ENCODE data around the gene TDP2. TPM values are rescaled to one million over a fixed set of nuclear protein-coding genes. Genes with fewer than 3 reads are reported as not detected.

Gene TDP2
- total RNA-seq, 4 donors from 2014 or later, result 32.4 to 40.2 (median 36.3) TPM

DNA sequence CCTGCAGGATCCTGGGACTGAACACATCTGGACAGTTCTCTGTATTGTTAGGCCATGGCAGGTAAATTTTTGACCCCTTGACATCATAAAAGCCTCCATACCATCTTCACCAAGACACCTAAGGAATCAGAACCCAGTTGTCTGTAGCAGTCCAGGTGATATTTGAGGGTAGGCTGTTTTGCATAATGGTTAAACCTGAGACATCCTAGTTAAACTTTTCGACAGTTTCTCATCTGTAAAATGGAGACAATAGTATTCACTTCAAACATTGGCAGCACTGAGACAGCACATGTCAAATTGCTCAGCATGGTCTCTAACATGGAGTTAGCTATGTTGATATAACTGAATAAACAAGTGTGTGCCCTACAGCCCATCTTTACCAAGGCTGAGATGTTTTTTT is 27.5 kb upstream of the TDP2 start:
- H3K4me3 ChIP-seq, result no peak overlapping the region
- H3K27me3 ChIP-seq, result no peaks in the 10 kb centered on the region
- H3K36me3 ChIP-seq, result no peaks in the 10 kb centered on the region
- TF ChIP-seq, protein P1, sequence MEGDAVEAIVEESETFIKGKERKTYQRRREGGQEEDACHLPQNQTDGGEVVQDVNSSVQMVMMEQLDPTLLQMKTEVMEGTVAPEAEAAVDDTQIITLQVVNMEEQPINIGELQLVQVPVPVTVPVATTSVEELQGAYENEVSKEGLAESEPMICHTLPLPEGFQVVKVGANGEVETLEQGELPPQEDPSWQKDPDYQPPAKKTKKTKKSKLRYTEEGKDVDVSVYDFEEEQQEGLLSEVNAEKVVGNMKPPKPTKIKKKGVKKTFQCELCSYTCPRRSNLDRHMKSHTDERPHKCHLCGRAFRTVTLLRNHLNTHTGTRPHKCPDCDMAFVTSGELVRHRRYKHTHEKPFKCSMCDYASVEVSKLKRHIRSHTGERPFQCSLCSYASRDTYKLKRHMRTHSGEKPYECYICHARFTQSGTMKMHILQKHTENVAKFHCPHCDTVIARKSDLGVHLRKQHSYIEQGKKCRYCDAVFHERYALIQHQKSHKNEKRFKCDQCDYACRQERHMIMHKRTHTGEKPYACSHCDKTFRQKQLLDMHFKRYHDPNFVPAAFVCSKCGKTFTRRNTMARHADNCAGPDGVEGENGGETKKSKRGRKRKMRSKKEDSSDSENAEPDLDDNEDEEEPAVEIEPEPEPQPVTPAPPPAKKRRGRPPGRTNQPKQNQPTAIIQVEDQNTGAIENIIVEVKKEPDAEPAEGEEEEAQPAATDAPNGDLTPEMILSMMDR (IDR thresholded peaks at IDR 0.05), result no peak
- no peak for TF ChIP-seq POLR2A (IDR thresholded peaks at IDR 0.05)
- no peak overlapping the region for H3K27ac ChIP-seq
- no peaks in the 10 kb centered on the region for H3K4me1 ChIP-seq
- no peak for DNase-seq
- intact Hi-C loops (cut with DNase I; ENCODE audit: low total_unique reads), result loop anchor here (5.0 kb wide), 1 partner anchor 107 kb away; no protein-coding TSS in a partner anchor
- no peaks in the 10 kb centered on the region for H3K9me3 ChIP-seq

DNA sequence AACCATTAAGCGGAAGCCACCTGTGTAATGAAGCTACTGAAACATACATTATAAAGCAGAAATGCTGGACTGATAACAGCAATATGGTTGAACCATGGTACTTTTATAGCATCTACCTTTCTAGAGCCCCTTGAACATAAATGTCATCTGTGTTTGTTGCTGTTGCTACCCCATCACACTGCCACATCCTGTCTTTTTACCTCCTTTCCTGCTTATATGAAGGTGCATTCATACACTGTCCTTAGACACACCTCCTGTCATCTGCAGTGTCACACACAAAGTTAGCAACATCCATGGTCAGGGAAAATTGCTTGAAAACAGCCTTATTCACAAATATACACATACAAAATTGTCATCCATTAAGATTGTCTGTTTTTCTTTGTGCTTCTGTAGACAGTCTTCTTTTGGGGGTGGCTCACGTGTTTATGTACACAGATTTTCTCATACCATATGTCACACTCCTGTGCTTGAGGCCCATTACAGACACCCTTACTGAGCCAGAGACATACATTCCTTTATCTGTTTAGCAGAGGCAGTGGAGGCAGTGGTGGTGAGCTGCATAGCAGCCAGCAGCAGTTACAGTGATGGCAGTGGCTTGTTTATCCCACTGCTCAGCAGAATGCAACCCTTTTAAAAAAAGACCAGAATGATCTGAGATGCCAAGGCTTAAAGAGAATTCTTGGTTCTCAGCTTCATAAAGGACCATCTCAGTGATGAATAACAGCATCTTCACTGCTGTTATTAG is 26.3 kb upstream of the TDP2 start:
- H3K27ac ChIP-seq, result no peak overlapping the region
- H3K36me3 ChIP-seq, result no peaks in the 10 kb centered on the region
- intact Hi-C loops (cut with DNase I; ENCODE audit: low total_unique reads), result loop anchor here (5.0 kb wide), 1 partner anchor 106 kb away; no protein-coding TSS in a partner anchor
- TF ChIP-seq, protein P1 (IDR thresholded peaks at IDR 0.05), result no peak
- no peak for TF ChIP-seq POLR2A (IDR thresholded peaks at IDR 0.05)
- no peak for DNase-seq
- H3K4me3 ChIP-seq, result no peak overlapping the region
- H3K4me1 ChIP-seq, result no peaks in the 10 kb centered on the region
- H3K9me3 ChIP-seq, result no peaks in the 10 kb centered on the region
- H3K27me3 ChIP-seq, result no peaks in the 10 kb centered on the region

DNA sequence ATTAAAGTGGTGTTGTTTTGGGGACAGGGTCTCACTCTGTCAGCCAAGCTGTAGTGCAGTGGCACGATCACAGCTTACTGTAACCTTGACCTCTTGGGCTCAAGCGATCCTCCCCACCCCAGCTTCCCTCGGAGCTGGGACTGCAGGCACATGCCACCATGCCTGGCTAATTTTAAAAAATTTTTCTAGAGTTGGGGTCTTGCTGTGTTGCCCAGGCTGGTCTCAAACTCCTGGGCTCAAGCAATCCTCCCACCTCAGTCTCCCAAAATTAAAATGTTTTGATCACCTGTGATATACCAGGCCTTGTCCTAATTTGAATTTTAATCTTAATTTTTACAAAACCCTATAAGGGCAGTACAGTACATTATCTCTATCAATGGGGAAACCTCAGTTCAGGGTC is 25.7 kb upstream of the TDP2 start:
- H3K4me1 ChIP-seq, result no peaks in the 10 kb centered on the region
- H3K27ac ChIP-seq, result no peak overlapping the region
- intact Hi-C loops (cut with DNase I; ENCODE audit: low total_unique reads), result loop anchor here (5.0 kb wide), 1 partner anchor 105 kb away; no protein-coding TSS in a partner anchor
- no peaks in the 10 kb centered on the region for H3K9me3 ChIP-seq
- no peaks in the 10 kb centered on the region for H3K27me3 ChIP-seq
- no peak for TF ChIP-seq POLR2A (IDR thresholded peaks at IDR 0.05)
- TF ChIP-seq, protein P1 (IDR thresholded peaks at IDR 0.05), result no peak
- no peak overlapping the region for H3K4me3 ChIP-seq
- DNase-seq, result no peak
- no peaks in the 10 kb centered on the region for H3K36me3 ChIP-seq

- Histone ChIP-seq H3K27me3 (no peaks in the 10 kb centered on the region), H3K9me3 (no peaks in the 10 kb centered on the region), H3K27ac (no peak overlapping the region), H3K36me3 (no peaks in the 10 kb centered on the region), H3K4me1 (no peaks in the 10 kb centered on the region), H3K4me3 (no peak overlapping the region)
- no peak for DNase-seq
- TF ChIP-seq POLR2A (IDR thresholded peaks at IDR 0.05), result no peak
- TF ChIP-seq, protein P1 (IDR thresholded peaks at IDR 0.05), result no peak
- intact Hi-C loops (cut with DNase I; ENCODE audit: low total_unique reads), result loop anchor here (5.0 kb wide), 1 partner anchor 105 kb away; no protein-coding TSS in a partner anchor
These were observed 25.3 kb upstream of the TDP2 start for GRCh38 chr6:24692003-24692402.

GRCh38 chr6:24691550-24691949 is 24.9 kb upstream of the TDP2 start:
- Histone ChIP-seq H3K9me3 (no peaks in the 10 kb centered on the region), H3K27me3 (no peaks in the 10 kb centered on the region), H3K4me1 (no peaks in the 10 kb centered on the region), H3K36me3 (no peaks in the 10 kb centered on the region), H3K4me3 (no peak overlapping the region), H3K27ac (no peak overlapping the region)
- TF ChIP-seq POLR2A (IDR thresholded peaks at IDR 0.05), result no peak
- TF ChIP-seq, protein P1 (IDR thresholded peaks at IDR 0.05), result no peak
- intact Hi-C loops (cut with DNase I; ENCODE audit: low total_unique reads), result loop anchor here (5.0 kb wide), 1 partner anchor 104 kb away; no protein-coding TSS in a partner anchor
- no peak for DNase-seq
